GM23338 (cell line): ENCODE results near the gene RDH8. TPM values are rescaled to one million over a fixed set of nuclear protein-coding genes. Genes with fewer than 3 reads are reported as not detected.

Source experiments
- ATAC-seq: fragments of 200-7000 bp; cut with Tn5 transposase; 3 replicates; pipeline ENCODE4 v1.9.1; 2020
- DNase-seq: peaks from one replicate; pipeline ENCODE4 v3.0.0-alpha.2; 2015; ENCODE audit warnings: low spot score
- H2AFZ ChIP-seq: fragments of 200-600 bp; sonication (generic); 2 replicates; pipeline ENCODE4 v1.8.0; 2016; ENCODE audit warnings: antibody characterized with exemption, mild to moderate bottlenecking, moderate library complexity
- H3F3A ChIP-seq: fragments of 200-600 bp; sonication (generic); replicated peaks from 2 replicates; pipeline ENCODE4 v1.8.0; 2017; ENCODE audit warnings: antibody characterized with exemption, mixed run types, low read depth
- H3K27ac ChIP-seq: fragments of 200-600 bp; sonication (generic); 2 replicates; pipeline ENCODE4 v1.6.1; 2016; ENCODE audit warnings: low read depth
- H3K27me3 ChIP-seq: fragments of 200-600 bp; sonication (generic); 2 replicates; pipeline ENCODE4 v1.8.0; 2016; ENCODE audit warnings: mild to moderate bottlenecking, mixed run types, moderate library complexity; ENCODE audit not compliant: insufficient read depth
- H3K36me3 ChIP-seq: fragments of 200-600 bp; sonication (generic); 2 replicates; pipeline ENCODE4 v1.8.0; 2016; ENCODE audit warnings: mild to moderate bottlenecking; ENCODE audit not compliant: insufficient read depth
- H3K4me1 ChIP-seq: fragments of 200-600 bp; sonication (generic); 2 replicates; pipeline ENCODE4 v1.8.0; 2016; ENCODE audit warnings: mild to moderate bottlenecking, moderate library complexity; ENCODE audit not compliant: insufficient read depth
- H3K4me2 ChIP-seq: fragments of 200-600 bp; sonication (generic); 2 replicates; pipeline ENCODE4 v1.7.1; 2017; ENCODE audit warnings: mixed run types
- H3K4me3 ChIP-seq: fragments of 200-600 bp; sonication (generic); 2 replicates; pipeline ENCODE4 v1.6.1; 2016; ENCODE audit warnings: mixed run types
- H3K79me2 ChIP-seq: fragments of 200-600 bp; sonication (generic); replicated peaks from 2 replicates; pipeline ENCODE4 v1.8.0; 2017; ENCODE audit warnings: mild to moderate bottlenecking; ENCODE audit not compliant: insufficient read depth
- H3K9me2 ChIP-seq: fragments of 200-600 bp; sonication (generic); 2 replicates; pipeline ENCODE4 v1.8.0; 2017; ENCODE audit not compliant: insufficient read depth
- H4K20me1 ChIP-seq: fragments of 200-600 bp; sonication (generic); replicated peaks from 2 replicates; pipeline ENCODE4 v1.8.0; 2017; ENCODE audit warnings: mild to moderate bottlenecking; ENCODE audit not compliant: insufficient read depth
- H3K27ac Mint-ChIP-seq: 2 replicates; pipeline ENCODE4 v1.8.0; 2020; ENCODE audit warnings: inconsistent platforms, mild to moderate bottlenecking, moderate library complexity, mixed read lengths
- H3K27me3 Mint-ChIP-seq: 3 replicates; pipeline ENCODE4 v1.8.0; 2022; ENCODE audit warnings: low read depth, mild to moderate bottlenecking, moderate library complexity, mixed read lengths, inconsistent platforms; ENCODE audit not compliant: insufficient read depth, poor library complexity
- H3K36me3 Mint-ChIP-seq: 3 replicates; pipeline ENCODE4 v1.8.0; 2021; ENCODE audit warnings: low read depth, mild to moderate bottlenecking, inconsistent platforms, moderate library complexity, mixed read lengths
- H3K4me1 Mint-ChIP-seq: 3 replicates; pipeline ENCODE4 v1.8.0; 2020; ENCODE audit warnings: mild to moderate bottlenecking, inconsistent platforms, mixed read lengths
- H3K4me3 Mint-ChIP-seq: 3 replicates; pipeline ENCODE4 v1.8.0; 2021; ENCODE audit warnings: moderate library complexity, mild to moderate bottlenecking, inconsistent platforms, mixed read lengths
- H3K9me3 Mint-ChIP-seq: 3 replicates; pipeline ENCODE4 v1.8.0; 2020; ENCODE audit warnings: moderate library complexity, mild to moderate bottlenecking, inconsistent platforms, mixed read lengths
- CREB1 ChIP-seq: fragments of 250-450 bp; sonication (Bioruptor Pico); IDR thresholded peaks from 2 replicates; pipeline ENCODE4 v1.5.0; 2020; ENCODE audit warnings: low read depth, mild to moderate bottlenecking, moderate library complexity
- ETS1 ChIP-seq: IDR thresholded peaks from 2 replicates; pipeline ENCODE4 v1.6.1; 2016; ENCODE audit warnings: antibody characterized with exemption
- EZH2 ChIP-seq: fragments of 200-600 bp; sonication (generic); IDR thresholded peaks from one replicate; pipeline ENCODE4 v1.8.0; 2017; ENCODE audit warnings: antibody characterized with exemption, mild to moderate bottlenecking, low read depth; ENCODE audit not compliant: unreplicated experiment
- EZH2phosphoT487 ChIP-seq: fragments of 200-600 bp; sonication (generic); IDR thresholded peaks from one replicate; pipeline ENCODE4 v1.8.1; 2018; ENCODE audit warnings: antibody characterized with exemption; ENCODE audit not compliant: unreplicated experiment
- JUNB ChIP-seq: IDR thresholded peaks from one replicate; pipeline ENCODE4 v1.6.1; 2016; ENCODE audit warnings: antibody characterized with exemption; ENCODE audit not compliant: unreplicated experiment
- NANOG ChIP-seq: IDR thresholded peaks from 2 replicates; pipeline ENCODE4 v1.6.1; 2016; ENCODE audit warnings: antibody characterized with exemption, borderline replicate concordance
- POLR2AphosphoS5 ChIP-seq: IDR thresholded peaks from 2 replicates; pipeline ENCODE4 v1.6.1; 2016; ENCODE audit warnings: antibody characterized with exemption, low read depth
- REST ChIP-seq: IDR thresholded peaks from one replicate; pipeline ENCODE4 v1.6.1; 2018; ENCODE audit warnings: antibody characterized with exemption; ENCODE audit not compliant: unreplicated experiment
- STAT1 ChIP-seq: IDR thresholded peaks from one replicate; pipeline ENCODE4 v1.6.1; 2016; ENCODE audit warnings: antibody characterized with exemption; ENCODE audit not compliant: unreplicated experiment
- ZNF114 ChIP-seq: fragments of 250-450 bp; sonication (Bioruptor Pico); IDR thresholded peaks from 2 replicates; pipeline ENCODE4 v1.5.0; 2020; ENCODE audit warnings: mild to moderate bottlenecking, moderate library complexity
- ZNF331 ChIP-seq: fragments of 250-450 bp; sonication (Bioruptor Pico); IDR thresholded peaks from 2 replicates; pipeline ENCODE4 v1.5.0; 2020; ENCODE audit warnings: low read depth, mild to moderate bottlenecking, moderate library complexity
- polyA plus RNA-seq: library from polyadenylated mRNA; unstranded; fragments of >200 nt; fragmentation: Nextera tagmentation; extraction: Ambion mirVana; gene quantifications from 2 replicates; pipeline ENCODE4 v1.2.1, GENCODE V29; 2016
- total RNA-seq: library from RNA; depleted of rRNA; stranded (reverse); fragments of >200 nt; shearing (Covaris generic); gene quantifications from 2 replicates; pipeline ENCODE4 v1.2.3, GENCODE V29; 2014
- TF ChIP-seq, protein P1 (sequence below), 2 experiments: fragments of 200-600 bp in 1 of 2; sonication (generic) in 1 of 2; conservative IDR thresholded peaks; 2 replicates each; pipeline versions ENCODE4 v1.5.1 to v1.6.1; 2016 to 2017; ENCODE audit warnings: antibody characterized with exemption in 2 of 2, low read depth in 2 of 2, mild to moderate bottlenecking in 2 of 2, moderate library complexity in 1 of 2
- TF ChIP-seq, protein P2 (sequence below): fragments of 250-450 bp; sonication (Bioruptor Pico); IDR thresholded peaks from 2 replicates; pipeline ENCODE4 v1.5.0; 2020; ENCODE audit warnings: mild to moderate bottlenecking, moderate library complexity

RDH8 gene
- total and polyA plus RNA-seq, 2 experiments from 2014 or later, result not detected

DNA sequence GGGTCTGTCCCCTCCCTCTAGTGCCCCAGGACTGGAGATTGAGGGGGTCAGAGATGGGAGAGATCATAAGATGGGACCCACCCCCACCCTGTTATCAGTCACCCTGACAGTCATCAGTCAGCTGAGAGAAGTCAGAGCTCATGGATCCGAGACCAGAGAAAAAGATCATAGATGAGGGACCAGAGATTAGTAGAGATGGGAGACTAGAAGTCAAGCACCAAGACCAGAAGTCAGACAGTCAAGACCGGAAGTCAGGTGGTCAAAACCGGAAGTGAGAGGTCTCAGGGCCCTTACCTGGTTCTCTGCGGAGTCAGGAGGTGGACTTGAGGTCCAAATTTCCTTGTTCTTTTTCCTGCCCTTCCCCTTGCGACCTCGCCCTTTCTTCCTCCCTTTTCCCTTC is 10.0 kb upstream of the RDH8 start:
- Histone ChIP-seq H3K9me2 (no peaks in the 10 kb centered on the region), H3F3A (no peaks in the 10 kb centered on the region), H3K27me3 (no peaks in the 10 kb centered on the region), H3K79me2 (no peaks in the 10 kb centered on the region), H3K4me2 (no peak overlapping the region), H2AFZ (no peak overlapping the region), H3K27ac (no peak overlapping the region), H3K4me1 (no peaks in the 10 kb centered on the region), H3K4me3 (no peak overlapping the region), H3K36me3 (no peaks in the 10 kb centered on the region), H4K20me1 (no peaks in the 10 kb centered on the region)
- Mint-ChIP-seq H3K4me3 (no peak overlapping the region), H3K36me3 (no peaks in the 10 kb centered on the region; the same call in 2 of the 3 replicates), H3K27ac (no peak overlapping the region), H3K4me1 (peaks cover 7% of the 10 kb centered on the region; the same call in 1 of the 3 replicates), H3K27me3 (peaks cover 9% of the 10 kb centered on the region), H3K9me3 (no peaks in the 10 kb centered on the region; the same call in 2 of the 3 replicates)
- ATAC-seq (no peak), DNase-seq (no peak)
- TF ChIP-seq STAT1, result no peak
- TF ChIP-seq JUNB, result no peak
- TF ChIP-seq POLR2AphosphoS5, result no peak
- TF ChIP-seq EZH2, result no peak
- no peak for TF ChIP-seq ZNF114 (CRISPR knock-in tag)
- no peak for TF ChIP-seq CREB1 (CRISPR knock-in tag)
- no peak for TF ChIP-seq ZNF331 (CRISPR knock-in tag)
- TF ChIP-seq REST, result no peak
- TF ChIP-seq, protein P1, sequence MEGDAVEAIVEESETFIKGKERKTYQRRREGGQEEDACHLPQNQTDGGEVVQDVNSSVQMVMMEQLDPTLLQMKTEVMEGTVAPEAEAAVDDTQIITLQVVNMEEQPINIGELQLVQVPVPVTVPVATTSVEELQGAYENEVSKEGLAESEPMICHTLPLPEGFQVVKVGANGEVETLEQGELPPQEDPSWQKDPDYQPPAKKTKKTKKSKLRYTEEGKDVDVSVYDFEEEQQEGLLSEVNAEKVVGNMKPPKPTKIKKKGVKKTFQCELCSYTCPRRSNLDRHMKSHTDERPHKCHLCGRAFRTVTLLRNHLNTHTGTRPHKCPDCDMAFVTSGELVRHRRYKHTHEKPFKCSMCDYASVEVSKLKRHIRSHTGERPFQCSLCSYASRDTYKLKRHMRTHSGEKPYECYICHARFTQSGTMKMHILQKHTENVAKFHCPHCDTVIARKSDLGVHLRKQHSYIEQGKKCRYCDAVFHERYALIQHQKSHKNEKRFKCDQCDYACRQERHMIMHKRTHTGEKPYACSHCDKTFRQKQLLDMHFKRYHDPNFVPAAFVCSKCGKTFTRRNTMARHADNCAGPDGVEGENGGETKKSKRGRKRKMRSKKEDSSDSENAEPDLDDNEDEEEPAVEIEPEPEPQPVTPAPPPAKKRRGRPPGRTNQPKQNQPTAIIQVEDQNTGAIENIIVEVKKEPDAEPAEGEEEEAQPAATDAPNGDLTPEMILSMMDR (conservative IDR thresholded peaks at IDR 0.05; ENCODE audit: low read depth in 2 of 2), result no peak
- no peak for TF ChIP-seq EZH2phosphoT487
- TF ChIP-seq NANOG, result no peak
- no peak for TF ChIP-seq ETS1
- TF ChIP-seq, protein P2, sequence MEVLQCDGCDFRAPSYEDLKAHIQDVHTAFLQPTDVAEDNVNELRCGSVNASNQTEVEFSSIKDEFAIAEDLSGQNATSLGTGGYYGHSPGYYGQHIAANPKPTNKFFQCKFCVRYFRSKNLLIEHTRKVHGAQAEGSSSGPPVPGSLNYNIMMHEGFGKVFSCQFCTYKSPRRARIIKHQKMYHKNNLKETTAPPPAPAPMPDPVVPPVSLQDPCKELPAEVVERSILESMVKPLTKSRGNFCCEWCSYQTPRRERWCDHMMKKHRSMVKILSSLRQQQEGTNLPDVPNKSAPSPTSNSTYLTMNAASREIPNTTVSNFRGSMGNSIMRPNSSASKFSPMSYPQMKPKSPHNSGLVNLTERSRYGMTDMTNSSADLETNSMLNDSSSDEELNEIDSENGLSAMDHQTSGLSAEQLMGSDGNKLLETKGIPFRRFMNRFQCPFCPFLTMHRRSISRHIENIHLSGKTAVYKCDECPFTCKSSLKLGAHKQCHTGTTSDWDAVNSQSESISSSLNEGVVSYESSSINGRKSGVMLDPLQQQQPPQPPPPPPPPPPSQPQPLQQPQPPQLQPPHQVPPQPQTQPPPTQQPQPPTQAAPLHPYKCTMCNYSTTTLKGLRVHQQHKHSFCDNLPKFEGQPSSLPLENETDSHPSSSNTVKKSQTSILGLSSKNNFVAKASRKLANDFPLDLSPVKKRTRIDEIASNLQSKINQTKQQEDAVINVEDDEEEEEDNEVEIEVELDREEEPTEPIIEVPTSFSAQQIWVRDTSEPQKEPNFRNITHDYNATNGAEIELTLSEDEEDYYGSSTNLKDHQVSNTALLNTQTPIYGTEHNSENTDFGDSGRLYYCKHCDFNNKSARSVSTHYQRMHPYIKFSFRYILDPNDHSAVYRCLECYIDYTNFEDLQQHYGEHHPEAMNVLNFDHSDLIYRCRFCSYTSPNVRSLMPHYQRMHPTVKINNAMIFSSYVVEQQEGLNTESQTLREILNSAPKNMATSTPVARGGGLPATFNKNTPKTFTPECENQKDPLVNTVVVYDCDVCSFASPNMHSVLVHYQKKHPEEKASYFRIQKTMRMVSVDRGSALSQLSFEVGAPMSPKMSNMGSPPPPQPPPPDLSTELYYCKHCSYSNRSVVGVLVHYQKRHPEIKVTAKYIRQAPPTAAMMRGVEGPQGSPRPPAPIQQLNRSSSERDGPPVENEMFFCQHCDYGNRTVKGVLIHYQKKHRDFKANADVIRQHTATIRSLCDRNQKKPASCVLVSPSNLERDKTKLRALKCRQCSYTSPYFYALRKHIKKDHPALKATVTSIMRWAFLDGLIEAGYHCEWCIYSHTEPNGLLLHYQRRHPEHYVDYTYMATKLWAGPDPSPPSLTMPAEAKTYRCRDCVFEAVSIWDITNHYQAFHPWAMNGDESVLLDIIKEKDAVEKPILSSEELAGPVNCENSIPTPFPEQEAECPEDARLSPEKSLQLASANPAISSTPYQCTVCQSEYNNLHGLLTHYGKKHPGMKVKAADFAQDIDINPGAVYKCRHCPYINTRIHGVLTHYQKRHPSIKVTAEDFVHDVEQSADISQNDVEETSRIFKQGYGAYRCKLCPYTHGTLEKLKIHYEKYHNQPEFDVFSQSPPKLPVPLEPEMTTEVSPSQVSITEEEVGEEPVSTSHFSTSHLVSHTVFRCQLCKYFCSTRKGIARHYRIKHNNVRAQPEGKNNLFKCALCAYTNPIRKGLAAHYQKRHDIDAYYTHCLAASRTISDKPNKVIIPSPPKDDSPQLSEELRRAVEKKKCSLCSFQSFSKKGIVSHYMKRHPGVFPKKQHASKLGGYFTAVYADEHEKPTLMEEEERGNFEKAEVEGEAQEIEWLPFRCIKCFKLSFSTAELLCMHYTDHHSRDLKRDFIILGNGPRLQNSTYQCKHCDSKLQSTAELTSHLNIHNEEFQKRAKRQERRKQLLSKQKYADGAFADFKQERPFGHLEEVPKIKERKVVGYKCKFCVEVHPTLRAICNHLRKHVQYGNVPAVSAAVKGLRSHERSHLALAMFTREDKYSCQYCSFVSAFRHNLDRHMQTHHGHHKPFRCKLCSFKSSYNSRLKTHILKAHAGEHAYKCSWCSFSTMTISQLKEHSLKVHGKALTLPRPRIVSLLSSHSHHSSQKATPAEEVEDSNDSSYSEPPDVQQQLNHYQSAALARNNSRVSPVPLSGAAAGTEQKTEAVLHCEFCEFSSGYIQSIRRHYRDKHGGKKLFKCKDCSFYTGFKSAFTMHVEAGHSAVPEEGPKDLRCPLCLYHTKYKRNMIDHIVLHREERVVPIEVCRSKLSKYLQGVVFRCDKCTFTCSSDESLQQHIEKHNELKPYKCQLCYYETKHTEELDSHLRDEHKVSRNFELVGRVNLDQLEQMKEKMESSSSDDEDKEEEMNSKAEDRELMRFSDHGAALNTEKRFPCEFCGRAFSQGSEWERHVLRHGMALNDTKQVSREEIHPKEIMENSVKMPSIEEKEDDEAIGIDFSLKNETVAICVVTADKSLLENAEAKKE, result no peak
